SK-N-SH (cell line): Measurements from ENCODE around the gene BRD4.

Source experiments
- CTCF ChIP-seq: fragments of 200-600 bp; sonication (generic); IDR thresholded peaks from 2 replicates; pipeline ENCODE4 v1.6.1; 2017; ENCODE audit warnings: antibody characterized with exemption, mild to moderate bottlenecking, moderate library complexity
- EZH2phosphoT487 ChIP-seq: fragments of 200-600 bp; sonication (generic); IDR thresholded peaks from 2 replicates; pipeline ENCODE4 v1.6.1; 2017; ENCODE audit warnings: low read depth, mixed run types, mild to moderate bottlenecking, antibody characterized with exemption, moderate library complexity, borderline replicate concordance
- GATA2 ChIP-seq: sonication (generic); formaldehyde crosslinking; IDR thresholded peaks from 2 replicates; pipeline ENCODE4 v1.5.0; 2020; ENCODE audit warnings: mild to moderate bottlenecking, missing genetic modification reagents
- NFIC ChIP-seq: IDR thresholded peaks from 2 replicates; pipeline ENCODE4 v1.4.0; 2012; ENCODE audit warnings: borderline replicate concordance
- RAD21 ChIP-seq: IDR thresholded peaks from 2 replicates; pipeline ENCODE4 v1.6.1; 2012; ENCODE audit warnings: mild to moderate bottlenecking, low read length
- TAF1 ChIP-seq: IDR thresholded peaks from 2 replicates; pipeline ENCODE4 v1.6.1; 2012; ENCODE audit warnings: low read depth, mild to moderate bottlenecking, low read length, moderate library complexity, borderline replicate concordance
- TF ChIP-seq, protein P1 (sequence below): IDR thresholded peaks from 2 replicates; pipeline ENCODE4 v1.6.1; 2012; ENCODE audit warnings: mild to moderate bottlenecking, low read depth, low read length, moderate library complexity

GRCh38 chr19:15257782-15258181 is 74.6 kb downstream of the BRD4 start:
- TF ChIP-seq EZH2phosphoT487: no peak
- no peak for TF ChIP-seq TAF1
- no peak for TF ChIP-seq CTCF
- TF ChIP-seq RAD21: no peak
- TF ChIP-seq, protein P1, sequence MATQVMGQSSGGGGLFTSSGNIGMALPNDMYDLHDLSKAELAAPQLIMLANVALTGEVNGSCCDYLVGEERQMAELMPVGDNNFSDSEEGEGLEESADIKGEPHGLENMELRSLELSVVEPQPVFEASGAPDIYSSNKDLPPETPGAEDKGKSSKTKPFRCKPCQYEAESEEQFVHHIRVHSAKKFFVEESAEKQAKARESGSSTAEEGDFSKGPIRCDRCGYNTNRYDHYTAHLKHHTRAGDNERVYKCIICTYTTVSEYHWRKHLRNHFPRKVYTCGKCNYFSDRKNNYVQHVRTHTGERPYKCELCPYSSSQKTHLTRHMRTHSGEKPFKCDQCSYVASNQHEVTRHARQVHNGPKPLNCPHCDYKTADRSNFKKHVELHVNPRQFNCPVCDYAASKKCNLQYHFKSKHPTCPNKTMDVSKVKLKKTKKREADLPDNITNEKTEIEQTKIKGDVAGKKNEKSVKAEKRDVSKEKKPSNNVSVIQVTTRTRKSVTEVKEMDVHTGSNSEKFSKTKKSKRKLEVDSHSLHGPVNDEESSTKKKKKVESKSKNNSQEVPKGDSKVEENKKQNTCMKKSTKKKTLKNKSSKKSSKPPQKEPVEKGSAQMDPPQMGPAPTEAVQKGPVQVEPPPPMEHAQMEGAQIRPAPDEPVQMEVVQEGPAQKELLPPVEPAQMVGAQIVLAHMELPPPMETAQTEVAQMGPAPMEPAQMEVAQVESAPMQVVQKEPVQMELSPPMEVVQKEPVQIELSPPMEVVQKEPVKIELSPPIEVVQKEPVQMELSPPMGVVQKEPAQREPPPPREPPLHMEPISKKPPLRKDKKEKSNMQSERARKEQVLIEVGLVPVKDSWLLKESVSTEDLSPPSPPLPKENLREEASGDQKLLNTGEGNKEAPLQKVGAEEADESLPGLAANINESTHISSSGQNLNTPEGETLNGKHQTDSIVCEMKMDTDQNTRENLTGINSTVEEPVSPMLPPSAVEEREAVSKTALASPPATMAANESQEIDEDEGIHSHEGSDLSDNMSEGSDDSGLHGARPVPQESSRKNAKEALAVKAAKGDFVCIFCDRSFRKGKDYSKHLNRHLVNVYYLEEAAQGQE: no peak
- no peak for TF ChIP-seq NFIC
- no peak for TF ChIP-seq GATA2 (CRISPR knock-in tag)
